Ammon's horn (tissue), 1 donor: ENCODE results near the gene RCAN3.

Source experiments
- DNase-seq: peaks from one replicate; pipeline ENCODE4 v3.0.0-alpha.2; 2016; ENCODE audit warnings: low spot score

RCAN3 gene

DNA sequence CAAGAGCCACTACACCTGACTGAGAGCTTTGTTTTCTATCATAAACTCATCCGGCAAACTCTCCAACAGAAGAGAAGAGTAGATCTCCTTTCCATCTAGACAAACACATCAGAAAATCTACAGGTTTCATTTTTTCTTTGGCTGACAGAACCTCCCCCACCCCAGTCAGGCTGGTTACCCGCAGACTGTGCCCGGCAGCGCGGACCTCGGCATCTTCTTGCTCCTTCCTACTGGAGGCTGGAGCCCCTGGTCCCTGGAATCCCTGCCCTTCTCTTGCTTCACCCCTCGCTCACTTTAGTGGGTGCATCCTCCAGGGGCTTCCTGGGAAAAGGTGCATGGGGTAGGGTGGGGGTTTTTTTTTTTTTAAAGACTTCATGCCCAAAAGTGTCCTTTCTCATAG is 76.2 kb downstream of the RCAN3 start:
- no peak for DNase-seq

DNA sequence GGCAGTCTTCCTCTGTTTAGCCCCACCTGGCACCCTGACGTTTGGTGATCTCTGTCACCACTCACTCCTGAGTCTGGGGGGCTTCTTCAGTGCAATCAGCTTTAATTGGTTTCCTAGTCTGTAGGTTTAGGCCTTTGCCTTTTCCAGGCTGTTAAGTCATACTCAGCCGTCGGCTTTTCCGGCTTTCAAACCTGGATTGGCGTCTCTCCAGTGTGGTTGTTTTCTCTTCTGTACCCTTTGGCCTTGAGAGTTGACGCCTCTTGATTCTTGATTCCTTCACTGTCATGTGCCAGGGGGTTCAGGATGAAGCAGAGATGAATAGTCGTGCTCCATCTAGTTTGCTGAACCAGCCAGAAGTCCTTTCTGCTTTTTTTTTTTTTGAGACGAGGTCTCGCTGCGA is 78.1 kb downstream of the RCAN3 start:
- no peak for DNase-seq

DNA sequence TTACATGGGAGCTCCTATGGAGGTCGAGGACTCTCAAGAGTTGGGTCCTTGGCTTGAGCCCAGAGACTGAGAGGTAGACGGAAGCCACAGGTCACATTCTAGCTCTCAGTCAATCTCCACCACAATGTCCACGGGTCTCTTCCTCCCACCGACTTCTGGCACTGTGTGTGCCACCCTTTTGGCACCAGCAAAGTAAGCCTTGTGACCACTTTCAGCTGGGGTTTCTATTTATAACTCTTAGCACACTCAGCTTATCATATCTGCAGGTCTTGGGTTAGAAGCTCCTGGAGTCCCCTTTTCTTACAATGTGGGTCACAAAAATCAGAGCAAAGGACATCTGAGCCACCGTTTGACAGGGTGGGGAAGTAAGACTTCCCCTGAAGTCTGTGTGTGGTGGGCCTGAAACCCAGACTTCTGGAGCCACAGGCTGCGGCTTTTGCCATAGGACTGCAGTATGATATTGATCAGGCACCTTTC is 81.6 kb downstream of the RCAN3 start:
- DNase-seq = no peak

DNA sequence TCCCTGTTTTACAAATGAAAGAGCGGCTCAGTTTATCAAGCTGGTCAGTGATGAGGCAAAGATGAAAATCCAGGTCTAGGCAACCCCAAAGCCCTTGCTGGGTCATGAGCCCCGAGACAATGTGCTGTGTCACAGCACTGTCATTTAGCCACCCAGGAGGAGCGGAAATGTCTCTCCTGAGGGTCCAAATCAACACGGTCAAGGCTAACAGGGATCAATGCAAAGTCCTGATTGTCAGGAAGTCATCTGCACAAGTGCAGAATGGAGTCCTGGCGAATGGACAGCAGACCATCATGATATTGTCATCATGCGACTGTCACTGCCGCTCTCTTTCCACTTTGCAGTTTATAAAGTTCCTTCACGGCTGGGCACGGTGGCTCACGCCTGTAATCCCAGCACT is 83.5 kb downstream of the RCAN3 start:
- no peak for DNase-seq

DNA sequence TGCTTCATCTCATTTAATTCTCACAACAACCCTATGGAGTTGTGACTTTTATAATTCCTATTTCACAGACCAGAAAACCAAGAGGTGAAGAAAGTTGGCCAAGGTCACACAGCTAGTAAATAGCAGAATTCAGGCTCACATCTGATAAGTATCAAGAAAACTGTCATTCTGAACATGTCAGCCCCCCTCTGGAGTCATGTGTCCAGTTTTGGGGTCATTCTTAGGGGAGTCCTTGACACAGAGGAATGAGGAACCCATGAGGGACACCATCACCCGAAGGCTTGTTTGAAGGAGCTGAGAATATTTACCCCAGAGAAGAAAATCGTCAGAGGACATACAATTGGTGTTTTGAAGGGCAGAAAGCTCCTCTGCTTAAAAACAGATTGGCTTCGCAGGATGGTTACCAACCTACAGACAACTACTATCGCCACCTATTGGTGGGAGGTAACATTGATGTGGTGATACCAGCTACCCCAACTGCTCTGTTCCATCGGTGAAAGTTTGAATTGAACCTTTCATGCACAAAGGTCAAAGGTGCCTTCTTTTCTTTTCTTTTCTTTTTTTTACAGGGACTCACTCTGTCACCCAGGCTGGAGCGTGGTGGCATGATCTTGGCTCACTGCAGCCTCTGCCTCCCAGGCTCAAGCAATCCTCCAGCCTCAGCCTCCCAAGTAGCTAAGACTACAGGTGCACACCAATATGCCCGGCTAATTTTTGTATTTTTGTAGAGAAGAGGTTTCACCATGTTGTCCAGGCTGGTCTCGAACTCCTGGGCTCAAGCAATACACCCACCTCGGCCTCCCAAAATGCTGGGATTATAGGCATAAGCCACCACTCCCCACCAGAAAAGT is 84.6 kb downstream of the RCAN3 start:
- DNase-seq = peak; percentile 72

DNA sequence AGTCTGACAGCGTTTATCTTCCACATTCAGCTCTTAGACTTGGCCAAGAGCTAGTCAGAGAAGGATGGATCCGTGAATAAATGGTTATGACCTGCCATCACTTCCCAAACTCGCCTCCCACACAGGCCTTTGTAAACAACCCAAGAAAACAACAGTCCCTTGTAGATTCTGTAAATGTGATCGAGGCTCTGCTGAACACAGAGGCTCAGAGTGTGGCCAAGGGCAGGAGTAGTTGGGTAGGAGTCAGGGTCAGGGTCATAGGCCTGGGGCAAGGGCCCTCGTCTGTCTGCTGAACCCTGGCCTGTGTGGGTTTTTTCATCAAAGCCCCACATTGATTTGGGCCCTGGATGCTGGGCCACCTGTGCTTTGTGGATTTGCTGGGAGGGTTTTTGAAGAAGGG is 85.9 kb downstream of the RCAN3 start:
- DNase-seq = no peak

DNA sequence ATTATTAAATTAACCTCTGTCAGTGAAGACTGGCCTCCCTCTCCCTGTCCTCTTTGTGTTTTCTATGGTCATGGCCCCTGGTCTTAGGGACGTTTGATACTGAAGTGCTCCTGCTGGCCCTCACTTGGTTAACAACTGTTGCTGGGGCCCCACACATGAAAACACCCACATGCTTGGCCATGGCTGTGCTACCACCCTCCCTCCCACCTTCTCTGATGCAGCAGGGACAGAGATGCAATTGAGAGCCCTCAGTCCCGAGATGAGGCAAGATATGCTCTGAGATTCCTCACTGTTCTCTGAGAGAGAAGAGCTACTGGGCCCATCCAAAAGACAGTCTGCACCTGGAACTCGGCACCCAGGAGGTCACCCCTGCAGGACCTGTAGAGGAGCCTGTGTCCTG is 86.6 kb downstream of the RCAN3 start:
- DNase-seq = no peak
